ENCODE results near the gene LDLRAD4.

DNA sequence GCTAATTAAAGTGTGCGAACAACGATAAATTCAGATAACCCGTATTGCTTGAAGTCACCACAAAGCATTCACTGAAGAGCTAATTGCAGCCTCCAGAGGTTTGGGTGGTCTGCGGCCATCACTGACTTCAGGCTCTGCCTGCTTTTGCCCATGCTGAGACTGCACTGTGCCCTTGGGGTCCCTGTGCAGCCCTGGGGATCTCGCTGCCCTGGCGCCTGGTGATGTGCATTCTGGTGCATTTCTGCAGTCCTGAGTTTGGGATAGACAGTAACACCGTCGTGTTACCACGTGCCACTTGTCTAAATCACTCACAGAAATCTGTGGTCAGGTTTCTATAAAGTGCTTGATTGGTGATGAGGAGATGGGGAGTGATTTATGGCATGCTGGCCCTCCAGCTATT, 27.6 kb downstream of the LDLRAD4 start:
- TF ChIP-seq CTCF (IDR thresholded peaks at IDR 0.05) (no peak), POLR2A (IDR thresholded peaks at IDR 0.05) (no peak)
